CD4-positive, alpha-beta T cell treated with Interferon alpha-2 for 1 hour (primary cell): ENCODE results near the gene TRRAP.
"Not testable (repeated sequence)": the region's sequence is repeated elsewhere in the genome, so short reads cannot be mapped to it uniquely, and the experiment has no call there.

ENCODE experiments used
- DNase-seq, 2 donors: peaks; one replicate each; pipeline ENCODE4 v3.0.0-alpha.2; 2020 to 2022

Gene TRRAP

GRCh38 chr7:98878365-98879197 lies at the start of gene TRRAP:
TSS of gene TRRAP (plus strand) at chr7:98878532. CDS start at chr7:98881151, 2,619 bp downstream.
- peak; percentile 66 to 81 for DNase-seq

GRCh38 chr7:98830972-98831548 lies 47.3 kb upstream of the TRRAP start:
- no peak for DNase-seq

GRCh38 chr7:98831641-98832221 lies 46.6 kb upstream of the TRRAP start:
- DNase-seq: peak in 1 of 2 donors; percentile 19

- DNase-seq: no peak
Observed at GRCh38 chr7:98833022-98833421, 45.3 kb upstream of the TRRAP start.

- no peak for DNase-seq
Observed at GRCh38 chr7:98834949-98835348, 43.4 kb upstream of the TRRAP start.

- peak in 1 of 2 donors; percentile 4 for DNase-seq
Observed at GRCh38 chr7:98836811-98837629, 41.3 kb upstream of the TRRAP start.

GRCh38 chr7:98837630-98837972 lies 40.7 kb upstream of the TRRAP start:
- no peak for DNase-seq

GRCh38 chr7:98840096-98840495 lies 38.2 kb upstream of the TRRAP start:
- DNase-seq: no peak

GRCh38 chr7:98840722-98841121 lies 37.6 kb upstream of the TRRAP start:
- DNase-seq: no peak

- peak; percentile 48 to 62 for DNase-seq
Observed at GRCh38 chr7:98841179-98841997, 36.9 kb upstream of the TRRAP start.

- not testable (repeated sequence) for DNase-seq
Observed at GRCh38 chr7:98842552-98842951, 35.8 kb upstream of the TRRAP start.

GRCh38 chr7:98848918-98849317 lies 29.4 kb upstream of the TRRAP start:
- no peak for DNase-seq

- no peak for DNase-seq
Observed at GRCh38 chr7:98852826-98853225, 25.5 kb upstream of the TRRAP start.

- no peak for DNase-seq
Observed at GRCh38 chr7:98855610-98856422, 22.5 kb upstream of the TRRAP start.

GRCh38 chr7:98860071-98860470 lies 18.3 kb upstream of the TRRAP start:
- no peak for DNase-seq

GRCh38 chr7:98862203-98862602 lies 16.1 kb upstream of the TRRAP start:
- DNase-seq: no peak

GRCh38 chr7:98862716-98863420 lies 15.5 kb upstream of the TRRAP start:
- no peak for DNase-seq

- no peak for DNase-seq
Observed at GRCh38 chr7:98863601-98864000, 14.7 kb upstream of the TRRAP start.

GRCh38 chr7:98864731-98865453 lies 13.4 kb upstream of the TRRAP start:
- DNase-seq: no peak

GRCh38 chr7:98866351-98866750 lies 12.0 kb upstream of the TRRAP start:
- DNase-seq: no peak
